Measurements from ENCODE around the gene TBC1D22A.

Gene TBC1D22A

GRCh38 chr22:47202819-47203553 is 440.5 kb downstream of the TBC1D22A start:
- DNase-seq (ENCODE audit: low spot score): no peak

DNA sequence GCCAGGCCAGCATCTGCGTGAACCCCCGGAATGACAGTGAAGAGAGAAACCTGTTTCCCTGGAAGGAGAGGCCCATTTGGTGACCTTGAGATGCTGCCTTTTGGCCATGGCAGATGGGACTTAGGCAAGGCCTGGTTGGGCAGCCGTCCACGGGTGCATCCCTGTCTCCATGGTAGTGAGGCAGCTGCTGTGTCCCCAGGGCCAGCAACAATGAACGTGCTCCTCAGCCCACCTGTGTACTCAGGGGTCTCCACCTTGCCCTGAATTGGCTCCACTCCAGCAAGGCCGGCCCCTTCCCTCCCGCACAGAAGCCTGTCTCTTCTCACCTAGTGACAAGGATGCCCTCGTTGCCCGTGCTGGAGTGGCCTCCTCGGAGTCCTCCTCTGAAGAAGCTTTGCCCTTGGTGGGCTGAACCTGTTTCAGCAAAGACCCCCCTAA is 441.1 kb downstream of the TBC1D22A start:
- no peak for DNase-seq (ENCODE audit: low spot score)

DNA sequence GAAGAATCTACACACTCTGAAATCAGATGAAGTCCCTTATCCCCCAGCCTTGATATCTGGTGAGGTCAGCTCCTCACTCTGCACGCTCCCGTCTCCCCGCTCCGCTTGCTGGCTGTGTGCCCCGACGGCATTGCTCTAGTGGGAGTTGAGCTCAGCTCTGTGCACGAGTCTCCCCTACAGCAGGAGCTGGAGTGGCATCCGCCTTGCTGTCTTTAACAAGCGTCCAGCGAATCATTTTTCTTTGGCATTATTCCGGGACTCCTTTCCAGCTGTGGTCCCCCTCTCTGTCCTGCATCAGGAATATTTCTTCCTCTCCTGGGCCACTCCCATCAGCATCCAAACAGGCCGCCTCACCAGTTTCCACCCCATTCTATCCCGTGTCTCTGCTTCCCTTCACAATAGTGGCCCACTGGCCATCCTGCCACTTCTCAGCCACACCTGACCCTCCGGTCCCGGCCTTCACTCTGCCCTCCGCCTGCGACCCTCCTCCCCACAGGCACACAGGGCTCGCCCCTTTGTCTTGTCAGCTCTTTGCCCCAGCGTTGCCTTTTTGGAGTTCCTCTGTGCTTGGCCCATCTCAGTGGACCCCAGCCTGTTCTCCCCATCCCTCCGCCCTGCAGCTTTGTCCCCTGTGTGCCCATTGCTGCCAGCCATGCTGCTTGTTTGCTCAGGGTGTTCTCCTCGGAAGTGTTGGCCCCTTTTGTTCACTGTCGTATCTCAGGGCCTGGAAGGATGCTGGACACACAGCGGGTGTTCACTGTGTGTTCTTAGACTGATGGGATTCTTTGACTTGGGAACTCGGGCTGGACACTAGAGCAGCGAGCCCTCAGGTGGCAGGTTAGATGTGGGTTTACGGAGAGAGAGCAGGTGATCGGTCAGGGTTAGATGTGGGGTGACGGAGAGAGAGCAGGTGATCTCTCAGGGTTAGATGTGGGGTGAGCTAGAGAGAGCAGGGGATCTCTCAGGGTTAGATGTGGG is 441.8 kb downstream of the TBC1D22A start:
- no peak for DNase-seq (ENCODE audit: low spot score)

GRCh38 chr22:47205081-47205491 is 442.6 kb downstream of the TBC1D22A start:
- DNase-seq (ENCODE audit: low spot score): no peak

DNA sequence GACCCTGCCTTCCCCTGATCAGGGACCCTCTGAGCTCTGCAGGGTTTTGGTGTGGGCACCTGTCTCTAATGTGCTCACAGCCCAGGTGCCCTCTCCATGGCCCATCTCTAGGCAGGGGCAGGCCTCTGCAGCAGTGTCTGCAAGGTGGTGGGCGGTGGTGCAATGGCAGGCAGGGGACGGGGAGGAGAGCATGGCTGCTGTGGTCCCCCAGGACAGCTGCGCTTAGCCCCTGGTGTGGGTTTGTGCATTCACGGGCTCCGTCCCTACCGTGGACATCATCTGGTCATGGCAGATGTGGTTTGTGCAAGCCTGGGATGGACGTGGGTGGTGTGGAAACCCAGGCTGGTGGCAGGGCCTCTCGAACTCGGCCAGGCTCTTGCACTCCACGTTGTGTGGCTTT is 443.1 kb downstream of the TBC1D22A start:
- DNase-seq (ENCODE audit: low spot score): no peak

DNA sequence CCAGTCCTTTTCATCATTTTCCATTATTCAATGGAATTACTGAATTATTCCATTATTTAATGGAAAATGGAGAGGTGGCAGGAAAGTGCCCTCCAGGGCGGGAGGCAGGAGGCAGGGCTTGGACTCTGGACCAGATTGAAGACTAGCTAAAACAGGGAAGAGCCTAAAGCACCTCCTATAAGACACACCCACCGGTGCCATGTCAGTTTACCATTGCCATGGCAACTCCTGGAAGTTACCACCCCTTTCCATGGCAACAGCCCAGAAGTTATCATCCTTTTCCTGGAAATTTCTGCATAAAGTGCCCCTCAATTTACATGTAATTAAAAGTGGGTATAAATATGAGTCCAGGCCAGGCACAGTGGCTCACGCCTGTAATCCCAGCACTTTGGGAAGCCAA is 443.7 kb downstream of the TBC1D22A start:
- DNase-seq (ENCODE audit: low spot score): no peak

DNA sequence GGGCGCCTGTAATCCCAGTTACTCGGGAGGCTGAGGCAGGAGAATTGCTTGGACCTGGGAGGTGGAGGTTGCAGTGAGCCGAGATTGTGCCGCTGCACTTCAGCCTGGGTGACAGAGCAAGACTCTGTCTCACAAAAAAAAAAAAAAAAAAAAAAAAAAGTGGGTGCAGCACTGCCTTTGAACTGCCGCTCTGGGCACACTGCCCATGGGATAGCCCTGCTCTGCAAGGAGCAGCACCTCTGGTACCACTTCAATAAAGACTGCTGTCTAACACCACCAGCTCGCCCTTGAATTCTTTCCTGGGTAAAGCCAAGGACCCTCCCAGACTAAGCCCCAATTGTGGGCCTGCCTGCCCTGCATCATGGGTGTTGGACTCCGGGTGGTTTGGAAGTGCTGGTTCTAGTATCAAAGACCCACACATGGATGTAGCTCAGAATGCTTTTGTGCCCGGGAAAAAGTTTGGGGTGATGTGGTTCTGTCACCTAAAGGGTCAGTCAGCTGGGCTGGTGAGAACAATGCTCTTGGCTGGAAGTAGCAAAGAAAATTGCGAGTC is 444.3 kb downstream of the TBC1D22A start:
- DNase-seq (ENCODE audit: low spot score): no peak

DNA sequence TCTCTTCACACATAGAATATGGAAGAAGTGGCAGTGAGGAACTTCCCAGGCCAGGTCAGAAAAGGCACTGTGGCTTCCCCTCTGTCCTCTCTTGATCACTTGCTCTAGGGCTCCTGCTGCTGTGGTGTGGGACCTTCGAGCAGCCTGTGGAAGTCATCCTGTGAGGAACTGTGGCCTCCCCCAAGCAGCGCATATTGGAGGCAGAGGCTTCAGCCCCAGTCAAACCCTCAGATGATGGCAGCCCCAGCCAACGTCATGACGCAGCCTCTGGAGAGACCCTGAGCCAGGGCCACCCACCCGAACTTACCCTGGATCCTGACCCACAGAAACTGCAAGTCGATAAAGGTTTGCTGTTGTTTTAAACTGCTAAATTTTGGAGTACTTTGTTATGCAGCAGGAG is 444.9 kb downstream of the TBC1D22A start:
- no peak for DNase-seq (ENCODE audit: low spot score)

GRCh38 chr22:47207846-47208554 is 445.6 kb downstream of the TBC1D22A start:
- no peak for DNase-seq (ENCODE audit: low spot score)

- DNase-seq (ENCODE audit: low spot score): no peak
Measured at GRCh38 chr22:47208630-47209029, 446.2 kb downstream of the TBC1D22A start.

GRCh38 chr22:47209040-47209514 is 446.6 kb downstream of the TBC1D22A start:
- no peak for DNase-seq (ENCODE audit: low spot score)

- no peak for DNase-seq (ENCODE audit: low spot score)
Measured at GRCh38 chr22:47209547-47210023, 447.1 kb downstream of the TBC1D22A start.

DNA sequence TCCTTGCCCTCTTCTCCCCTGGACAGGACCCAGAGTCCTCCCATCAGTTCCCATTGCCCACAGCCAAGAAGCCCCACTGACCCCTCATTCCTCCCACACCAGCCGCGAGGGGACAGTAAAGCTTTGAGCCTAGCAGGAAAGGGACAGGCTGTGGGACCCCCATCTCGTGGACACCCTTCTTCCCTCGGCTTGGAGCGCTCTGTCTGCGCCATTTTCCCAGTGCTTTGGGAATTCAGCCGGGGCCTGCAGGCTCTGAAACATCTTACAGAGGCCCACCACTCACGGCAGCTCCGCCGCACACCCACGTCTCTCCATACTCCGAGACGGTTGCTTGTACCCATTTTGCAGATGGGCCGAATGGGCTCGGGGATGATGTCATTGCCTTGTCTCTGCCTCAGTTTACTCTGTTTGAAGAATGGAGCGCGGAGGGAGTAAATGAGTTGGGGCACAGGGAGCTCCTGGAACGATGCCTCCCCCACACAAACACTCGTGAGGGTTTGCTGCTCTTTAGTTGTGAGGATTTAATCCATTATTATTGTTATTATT is 447.7 kb downstream of the TBC1D22A start:
- no peak for DNase-seq (ENCODE audit: low spot score)

DNA sequence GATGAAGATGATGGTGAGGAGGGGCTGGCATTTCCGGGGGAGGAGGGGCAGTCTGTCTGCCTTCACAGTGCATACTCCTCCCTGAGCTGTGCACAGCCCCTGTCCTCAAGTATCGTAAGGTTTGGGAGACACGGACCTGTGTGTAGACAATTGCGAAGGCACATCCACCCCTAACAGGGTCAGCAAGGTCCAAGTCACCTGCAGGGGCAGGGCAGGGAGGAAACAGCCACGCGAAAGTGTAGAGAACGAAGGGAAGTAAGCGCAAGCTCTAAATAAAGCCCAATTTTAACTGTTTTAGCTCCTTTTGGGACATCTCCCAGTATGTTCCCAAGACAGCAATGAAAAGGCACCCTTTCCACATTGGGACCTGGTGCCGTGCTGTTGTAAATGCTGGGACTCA is 448.2 kb downstream of the TBC1D22A start:
- no peak for DNase-seq (ENCODE audit: low spot score)

DNA sequence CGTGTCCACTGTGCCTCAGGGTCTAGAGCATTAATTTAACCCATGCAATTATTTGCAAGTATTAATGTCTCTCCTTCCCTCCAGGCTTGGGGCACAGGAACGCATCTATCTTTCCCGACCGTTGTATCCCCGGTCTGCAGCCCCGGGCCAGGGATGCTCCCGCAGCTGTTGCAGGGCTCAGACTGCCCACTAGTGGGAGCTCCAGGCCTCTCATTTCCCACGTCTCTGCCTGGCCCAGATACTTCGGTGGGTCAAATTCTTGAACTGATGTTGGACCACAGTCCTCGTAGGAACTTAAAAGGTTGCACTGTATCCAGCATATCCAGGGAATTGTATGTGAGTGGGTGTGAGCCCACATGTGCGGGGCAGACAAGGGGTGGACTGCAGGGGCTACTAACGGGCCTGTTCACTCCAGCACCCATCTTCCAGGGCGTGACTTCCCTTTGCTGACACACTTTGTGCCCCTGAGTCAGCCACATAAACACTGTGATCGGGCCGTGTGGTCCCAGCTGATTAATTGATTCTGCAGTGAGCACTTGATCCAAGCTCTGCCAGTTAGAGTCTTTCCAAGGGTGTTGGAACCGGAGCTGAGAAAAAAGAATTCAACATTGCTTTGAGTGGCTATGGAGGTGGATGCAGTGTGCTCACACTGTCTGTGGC is 451.3 kb downstream of the TBC1D22A start:
- DNase-seq (ENCODE audit: low spot score): peak; percentile 20

DNA sequence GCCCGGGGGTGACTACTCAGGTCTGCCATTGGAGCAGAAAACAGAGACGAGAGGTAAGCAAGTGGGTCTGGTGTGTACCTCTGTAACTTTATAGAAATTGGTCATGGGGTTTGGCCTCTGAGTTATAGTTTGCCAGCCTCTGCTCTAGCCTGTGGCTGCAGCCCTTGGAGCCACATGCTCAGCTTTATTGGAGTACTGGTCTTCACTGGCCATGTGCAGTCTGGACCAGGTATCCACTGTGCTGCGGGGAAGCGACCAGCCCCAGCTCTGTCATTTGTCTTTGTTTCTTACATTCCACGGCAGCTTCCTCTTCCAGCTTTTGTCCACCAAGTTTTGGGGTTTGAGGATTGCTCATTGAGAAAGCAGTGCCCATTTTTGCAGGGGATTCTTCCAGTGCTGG is 453.4 kb downstream of the TBC1D22A start:
- no peak for DNase-seq (ENCODE audit: low spot score)

- DNase-seq (ENCODE audit: low spot score): no peak
Measured at GRCh38 chr22:47218671-47219070, 456.2 kb downstream of the TBC1D22A start.

DNA sequence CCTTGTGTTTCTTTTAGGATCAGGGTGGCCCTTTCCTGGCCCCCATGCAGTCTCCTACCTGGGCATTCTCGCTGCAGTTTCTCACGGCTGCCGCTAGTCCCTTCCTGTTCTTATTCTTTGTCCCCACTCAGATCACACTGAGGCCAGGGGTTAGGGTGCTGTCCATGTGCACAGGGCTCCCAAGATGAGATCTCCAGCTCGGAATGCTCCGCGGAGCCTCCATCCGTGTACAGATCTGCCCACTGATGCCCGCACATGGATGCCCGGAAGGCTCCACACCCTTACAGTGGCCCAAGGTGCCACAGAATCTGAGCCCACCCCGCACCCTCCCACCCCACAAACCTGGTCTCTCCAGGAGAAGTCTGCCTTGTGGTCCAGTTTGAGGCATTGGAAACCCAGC is 457.3 kb downstream of the TBC1D22A start:
- no peak for DNase-seq (ENCODE audit: low spot score)

GRCh38 chr22:47220752-47221151 is 458.3 kb downstream of the TBC1D22A start:
- no peak for DNase-seq (ENCODE audit: low spot score)

- DNase-seq (ENCODE audit: low spot score): no peak
Measured at GRCh38 chr22:47221840-47222615, 459.6 kb downstream of the TBC1D22A start.
